ENCODE measurements around the gene MAGEA3. TPM values are rescaled to one million over a fixed set of nuclear protein-coding genes. Genes with fewer than 3 reads are reported as not detected.
"Not testable (repeated sequence)": the region's sequence is repeated elsewhere in the genome, so short reads cannot be mapped to it uniquely, and the experiment has no call there.

The MAGEA3 gene
- total RNA-seq, 1 experiment from 2014 or later = not detected

DNA sequence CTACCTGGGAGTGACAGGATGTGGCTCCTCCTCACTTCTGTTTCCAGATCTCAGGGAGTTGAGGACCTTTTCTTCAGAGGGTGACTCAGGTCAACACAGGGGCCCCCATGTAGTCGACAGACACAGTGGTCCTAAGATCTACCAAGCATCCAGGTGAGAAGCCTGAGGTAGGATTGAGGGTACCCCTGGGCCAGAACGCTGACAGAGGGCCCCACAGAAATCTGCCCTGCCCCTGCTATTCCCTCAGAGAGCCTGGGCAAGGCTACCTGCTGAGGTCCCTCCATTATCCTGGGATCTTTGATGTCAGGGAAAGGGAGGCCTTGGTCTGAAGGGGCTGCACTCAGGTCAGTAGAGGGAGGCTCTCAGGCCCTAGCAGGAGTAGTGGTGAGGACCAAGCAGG lies 36.5 kb downstream of the MAGEA3 start:
- no peaks in the 10 kb centered on the region for H3K36me3 ChIP-seq (ENCODE audit: insufficient read depth, low read length, poor library complexity, severe bottlenecking)
- no peaks in the 10 kb centered on the region for H3K4me1 ChIP-seq (ENCODE audit: insufficient read depth, low read length, poor library complexity, severe bottlenecking)
- H3K27ac ChIP-seq (ENCODE audit: low read depth, low read length, poor library complexity, severe bottlenecking) = no peak overlapping the region
- intact Hi-C loops (cut with micrococcal nuclease; ENCODE audit: unreplicated experiment) = no loop called here
- no peak for DNase-seq (ENCODE audit: low spot score)
- H3K27me3 ChIP-seq (replicated peaks; ENCODE audit: insufficient read depth, low read depth, low read length, poor library complexity) = peaks cover 14% of the 10 kb centered on the region
- TF ChIP-seq CTCF (conservative IDR thresholded peaks at IDR 0.05; ENCODE audit: low read depth, low read length) (no peak), EZH2 (IDR thresholded peaks at IDR 0.05; ENCODE audit: borderline replicate concordance, low read depth, low read length, poor library complexity, severe bottlenecking) (no peak)
- no TSS peak for BruUV-seq (replicated peaks)
- H3K9me3 ChIP-seq (ENCODE audit: low read depth, low read length, poor library complexity, severe bottlenecking) = no peaks in the 10 kb centered on the region
- H3K4me3 ChIP-seq (ENCODE audit: low read depth, low read length, poor library complexity, severe bottlenecking) = no peak overlapping the region
- CTCF ChIA-PET = no interaction called here
- POLR2A ChIA-PET (ENCODE audit: low non-redundant PET) = no interaction called here

DNA sequence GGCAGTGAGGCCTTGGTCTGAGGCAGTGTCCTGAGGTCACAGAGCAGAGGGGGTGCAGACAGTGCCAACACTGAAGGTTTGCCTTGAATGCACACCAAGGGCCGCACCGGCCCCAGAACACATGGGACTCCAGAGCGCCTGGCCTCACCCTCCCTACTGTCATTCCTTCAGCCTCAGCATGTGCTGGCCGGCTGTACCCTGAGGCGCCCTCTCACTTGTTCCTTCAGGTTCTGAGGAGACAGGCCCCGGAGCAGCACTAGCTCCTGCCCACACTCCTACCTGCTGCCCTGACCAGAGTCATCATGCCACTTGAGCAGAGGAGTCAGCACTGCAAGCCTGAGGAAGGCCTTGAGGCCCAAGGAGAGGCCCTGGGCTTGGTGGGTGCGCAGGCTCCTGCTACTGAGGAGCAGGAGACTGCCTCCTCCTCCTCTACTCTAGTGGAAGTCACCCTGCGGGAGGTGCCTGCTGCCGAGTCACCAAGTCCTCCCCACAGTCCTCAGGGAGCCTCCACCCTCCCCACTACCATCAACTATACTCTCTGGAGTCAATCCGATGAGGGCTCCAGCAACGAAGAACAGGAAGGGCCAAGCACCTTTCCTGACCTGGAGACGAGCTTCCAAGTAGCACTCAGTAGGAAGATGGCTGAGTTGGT lies 37.4 kb downstream of the MAGEA3 start:
- H3K4me3 ChIP-seq (ENCODE audit: low read depth, low read length, poor library complexity, severe bottlenecking) = no peak overlapping the region
- H3K36me3 ChIP-seq (ENCODE audit: insufficient read depth, low read length, poor library complexity, severe bottlenecking) = no peaks in the 10 kb centered on the region
- H3K9me3 ChIP-seq (ENCODE audit: low read depth, low read length, poor library complexity, severe bottlenecking) = no peaks in the 10 kb centered on the region
- peaks cover 14% of the 10 kb centered on the region for H3K27me3 ChIP-seq (replicated peaks; ENCODE audit: insufficient read depth, low read depth, low read length, poor library complexity)
- no peak for TF ChIP-seq EZH2 (IDR thresholded peaks at IDR 0.05; ENCODE audit: borderline replicate concordance, low read depth, low read length, poor library complexity, severe bottlenecking)
- no peak for TF ChIP-seq CTCF (conservative IDR thresholded peaks at IDR 0.05; ENCODE audit: low read depth, low read length)
- CTCF ChIA-PET = no interaction called here
- no peak for DNase-seq (ENCODE audit: low spot score)
- H3K4me1 ChIP-seq (ENCODE audit: insufficient read depth, low read length, poor library complexity, severe bottlenecking) = no peaks in the 10 kb centered on the region
- intact Hi-C loops (cut with micrococcal nuclease; ENCODE audit: unreplicated experiment) = no loop called here
- POLR2A ChIA-PET (ENCODE audit: low non-redundant PET) = no interaction called here
- H3K27ac ChIP-seq (ENCODE audit: low read depth, low read length, poor library complexity, severe bottlenecking) = no peak overlapping the region
- no TSS peak for BruUV-seq (replicated peaks)

GRCh38 chrX:152736528-152736927 lies 37.9 kb downstream of the MAGEA3 start:
- H3K4me3 ChIP-seq (ENCODE audit: low read depth, low read length, poor library complexity, severe bottlenecking); DNase-seq (ENCODE audit: low spot score); intact Hi-C loops (cut with micrococcal nuclease; ENCODE audit: unreplicated experiment); H3K9me3 ChIP-seq (ENCODE audit: low read depth, low read length, poor library complexity, severe bottlenecking); BruUV-seq (replicated peaks); H3K36me3 ChIP-seq (ENCODE audit: insufficient read depth, low read length, poor library complexity, severe bottlenecking); H3K4me1 ChIP-seq (ENCODE audit: insufficient read depth, low read length, poor library complexity, severe bottlenecking); POLR2A ChIA-PET (ENCODE audit: low non-redundant PET); H3K27ac ChIP-seq (ENCODE audit: low read depth, low read length, poor library complexity, severe bottlenecking); CTCF ChIA-PET: not testable (repeated sequence)
- H3K27me3 ChIP-seq (replicated peaks; ENCODE audit: insufficient read depth, low read depth, low read length, poor library complexity) = peaks cover 11% of the 10 kb centered on the region

- TF ChIP-seq CTCF (conservative IDR thresholded peaks at IDR 0.05; ENCODE audit: low read depth, low read length) (no peak), EZH2 (IDR thresholded peaks at IDR 0.05; ENCODE audit: borderline replicate concordance, low read depth, low read length, poor library complexity, severe bottlenecking) (no peak)
- no TSS peak for BruUV-seq (replicated peaks)
- peaks cover 7% of the 10 kb centered on the region for H3K27me3 ChIP-seq (replicated peaks; ENCODE audit: insufficient read depth, low read depth, low read length, poor library complexity)
- H3K27ac ChIP-seq (ENCODE audit: low read depth, low read length, poor library complexity, severe bottlenecking) = no peak overlapping the region
- no peak for DNase-seq (ENCODE audit: low spot score)
- ChIA-PET POLR2A (ENCODE audit: low non-redundant PET) (no interaction called here), CTCF (no interaction called here)
- no peak overlapping the region for H3K4me3 ChIP-seq (ENCODE audit: low read depth, low read length, poor library complexity, severe bottlenecking)
- intact Hi-C loops (cut with micrococcal nuclease; ENCODE audit: unreplicated experiment) = no loop called here
- no peaks in the 10 kb centered on the region for H3K36me3 ChIP-seq (ENCODE audit: insufficient read depth, low read length, poor library complexity, severe bottlenecking)
- no peaks in the 10 kb centered on the region for H3K4me1 ChIP-seq (ENCODE audit: insufficient read depth, low read length, poor library complexity, severe bottlenecking)
- no peaks in the 10 kb centered on the region for H3K9me3 ChIP-seq (ENCODE audit: low read depth, low read length, poor library complexity, severe bottlenecking)
These were observed 40.0 kb downstream of the MAGEA3 start for GRCh38 chrX:152738560-152738959.

Data from A673 (cell line).